Putamen (tissue), 1 donor: ENCODE results near the gene SPACDR.
A peak's percentile ranks its signal among the peaks of the same experiment; 100 is the strongest.

Experiments used
- DNase-seq: peaks from one replicate; pipeline ENCODE4 v3.0.0-alpha.2; 2016; ENCODE audit warnings: low spot score

Gene SPACDR

GRCh38 chr7:100434297-100435144 lies 29.5 kb downstream of the SPACDR start:
- DNase-seq: no peak

DNA sequence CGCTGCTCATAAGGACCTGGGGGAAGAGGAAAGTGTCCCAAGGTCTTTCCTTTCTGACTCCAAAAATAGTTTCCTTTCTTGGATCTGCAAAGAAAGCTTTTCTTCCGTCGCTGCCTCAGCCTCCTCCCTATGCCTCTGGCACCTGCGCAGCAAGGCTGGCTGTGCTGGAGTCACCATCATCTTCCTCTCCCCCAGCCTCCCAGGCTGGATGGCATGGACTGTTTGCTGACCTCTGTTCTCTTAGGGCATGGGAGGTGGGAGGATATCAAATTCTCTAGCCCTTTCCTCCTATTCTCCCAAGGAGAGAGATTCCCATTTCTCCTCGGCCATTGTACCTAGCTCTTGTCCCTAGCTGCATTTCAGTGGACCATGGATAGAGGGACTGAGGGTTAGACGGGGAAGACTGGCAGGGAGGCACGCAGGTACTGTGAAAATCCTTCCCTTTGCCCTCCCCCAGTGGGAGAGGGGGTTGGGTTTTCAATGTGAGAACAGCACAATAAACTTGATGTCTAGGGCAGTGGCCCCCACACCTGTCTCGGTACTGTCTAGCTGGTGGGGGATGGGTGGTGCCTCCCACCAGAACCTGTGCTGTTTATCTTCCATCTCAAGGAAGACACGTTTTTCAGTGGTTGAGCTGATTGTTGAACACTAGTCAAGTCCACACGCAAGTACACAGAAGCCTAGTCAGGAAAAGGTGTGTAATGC lies 30.3 kb downstream of the SPACDR start:
- no peak for DNase-seq

DNA sequence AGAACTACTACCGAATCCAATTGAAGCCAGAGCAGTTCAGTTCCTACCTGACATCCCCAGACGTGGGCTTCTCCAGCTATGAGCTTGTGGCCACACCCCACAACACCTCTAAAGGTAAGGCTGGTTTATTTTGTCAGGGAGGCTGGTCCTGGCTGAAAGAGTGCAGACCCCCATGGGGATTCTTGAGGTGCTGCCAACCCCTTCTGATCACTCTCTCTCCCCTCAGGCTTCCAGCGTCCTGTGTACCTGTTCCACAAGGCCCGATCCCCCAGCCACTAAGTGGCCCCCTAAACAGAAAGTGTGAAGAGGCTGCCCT lies 30.8 kb downstream of the SPACDR start:
- DNase-seq: no peak

GRCh38 chr7:100432621-100433275 lies 31.3 kb downstream of the SPACDR start:
- DNase-seq: no peak

- no peak for DNase-seq
These were observed 32.0 kb downstream of the SPACDR start for GRCh38 chr7:100432053-100432452.

DNA sequence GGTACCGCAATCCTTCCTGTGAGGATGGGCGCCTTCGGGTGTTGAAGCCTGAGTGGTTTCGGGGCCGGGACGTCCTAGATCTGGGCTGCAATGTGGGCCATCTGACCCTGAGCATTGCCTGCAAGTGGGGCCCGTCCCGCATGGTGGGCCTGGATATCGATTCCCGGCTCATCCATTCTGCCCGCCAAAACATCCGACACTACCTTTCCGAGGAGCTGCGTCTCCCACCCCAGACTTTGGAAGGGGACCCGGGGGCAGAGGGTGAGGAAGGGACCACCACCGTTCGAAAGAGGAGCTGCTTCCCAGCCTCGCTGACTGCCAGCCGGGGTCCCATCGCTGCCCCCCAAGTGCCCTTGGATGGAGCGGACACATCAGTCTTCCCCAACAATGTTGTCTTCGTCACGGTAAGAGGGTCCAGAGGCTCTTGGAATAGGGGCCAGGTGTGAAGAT lies 32.7 kb downstream of the SPACDR start:
- DNase-seq: no peak

GRCh38 chr7:100430493-100431285 lies 33.4 kb downstream of the SPACDR start:
- DNase-seq: no peak

DNA sequence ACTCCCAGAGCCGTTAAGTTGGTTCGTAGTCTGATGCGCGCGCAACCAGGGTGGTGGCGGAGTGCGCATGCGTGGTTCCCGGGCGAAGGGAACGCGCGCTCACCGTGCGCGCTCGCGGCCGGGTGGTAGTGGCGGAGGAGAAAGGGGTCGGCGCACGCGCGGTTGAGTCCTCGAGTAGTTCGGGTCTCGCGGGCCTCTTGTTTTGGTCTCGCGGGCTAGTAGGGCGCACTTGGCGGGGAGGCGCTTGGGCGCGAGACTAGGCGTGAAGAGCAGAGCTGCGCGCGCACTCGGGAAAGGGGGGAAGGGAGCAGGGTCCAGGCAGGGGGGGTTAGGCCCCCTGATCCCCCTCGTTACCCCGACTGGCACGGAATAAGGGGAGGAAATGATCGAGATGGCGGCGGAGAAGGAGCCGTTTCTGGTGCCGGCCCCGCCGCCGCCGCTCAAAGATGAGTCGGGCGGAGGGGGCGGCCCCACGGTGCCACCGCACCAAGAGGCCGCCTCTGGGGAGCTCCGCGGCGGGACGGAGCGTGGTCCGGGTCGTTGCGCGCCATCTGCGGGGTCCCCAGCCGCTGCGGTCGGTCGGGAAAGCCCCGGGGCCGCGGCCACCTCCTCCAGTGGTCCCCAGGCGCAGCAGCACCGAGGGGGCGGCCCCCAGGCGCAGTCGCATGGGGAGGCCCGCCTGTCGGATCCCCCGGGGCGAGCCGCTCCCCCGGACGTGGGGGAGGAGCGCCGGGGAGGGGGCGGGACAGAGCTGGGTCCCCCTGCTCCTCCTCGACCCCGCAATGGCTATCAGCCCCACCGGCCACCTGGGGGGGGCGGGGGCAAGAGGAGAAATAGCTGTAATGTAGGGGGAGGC lies 34.2 kb downstream of the SPACDR start, which contains the start of gene MEPCE:
TSS of gene MEPCE (plus strand) at position 195 of the 856 bp plus-strand sequence. CDS start at position 383, 188 bp downstream.
- DNase-seq: peak; percentile 94

- peak; percentile 99 for DNase-seq
These were observed 35.0 kb downstream of the SPACDR start for GRCh38 chr7:100428967-100429636.

DNA sequence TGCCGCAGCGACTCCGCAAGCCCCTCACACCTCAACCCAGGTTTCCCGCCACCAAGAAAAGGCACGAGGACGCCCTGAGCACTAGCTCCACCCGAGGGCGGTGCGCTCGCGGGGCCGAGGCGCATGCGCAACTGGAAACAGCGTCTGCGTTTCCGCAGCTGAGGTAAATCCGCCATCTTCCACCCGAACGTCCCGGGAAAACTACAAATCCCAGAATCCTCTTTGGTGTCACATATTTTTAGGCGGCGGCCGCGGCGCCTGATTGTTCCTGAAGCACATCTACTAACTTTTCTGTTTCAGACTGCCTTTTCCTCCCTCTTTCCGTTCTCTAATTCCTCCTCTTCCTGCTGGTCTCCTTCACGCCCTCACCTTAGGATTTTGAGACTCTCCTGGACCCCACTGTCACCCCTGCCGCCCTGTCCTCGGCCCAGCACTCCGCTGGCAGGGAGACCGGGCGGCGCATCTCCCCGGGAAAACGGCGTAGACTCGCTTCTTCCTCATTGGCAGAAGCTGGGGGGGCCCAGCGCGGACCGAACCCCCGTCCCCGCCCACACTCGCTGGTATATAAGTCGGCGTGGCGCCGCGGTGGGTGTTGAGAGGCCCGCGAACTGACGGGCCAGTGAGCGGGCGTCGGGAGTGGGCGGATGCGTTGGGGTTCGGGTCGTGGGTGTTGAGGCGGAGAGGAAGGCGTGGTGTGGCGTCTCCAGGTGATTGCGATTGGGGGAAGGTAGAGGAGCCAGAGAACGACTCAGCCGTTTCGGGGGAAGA lies 35.7 kb downstream of the SPACDR start, which contains the start of gene ZCWPW1:
TSS of gene ZCWPW1 (minus strand) at position 505 of the 768 bp plus-strand sequence. CDS start 8,054 bp downstream, outside the sequence.
- DNase-seq: peak; percentile 95

DNA sequence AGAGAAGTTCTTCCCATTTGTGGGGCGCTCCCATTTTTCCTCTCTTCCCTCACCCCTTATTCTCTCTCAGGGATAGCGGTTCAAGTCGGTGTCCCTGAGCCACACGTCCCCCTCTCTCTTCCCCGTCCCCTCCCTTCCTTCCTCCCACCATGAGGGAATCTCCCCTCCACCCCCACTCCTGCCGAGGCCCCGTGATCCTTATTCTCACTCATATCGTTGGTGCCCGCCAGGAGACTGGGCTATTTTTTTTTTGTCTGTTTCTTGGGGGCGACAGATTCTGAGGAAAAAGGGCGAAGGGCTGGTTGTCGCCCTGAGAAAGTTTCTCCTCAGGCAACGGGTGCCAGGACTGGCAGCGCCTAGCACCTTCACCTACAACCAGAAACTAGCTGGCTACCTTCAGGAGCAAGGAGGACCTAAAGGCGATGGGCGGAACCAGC lies 36.3 kb downstream of the SPACDR start:
- DNase-seq: no peak

DNA sequence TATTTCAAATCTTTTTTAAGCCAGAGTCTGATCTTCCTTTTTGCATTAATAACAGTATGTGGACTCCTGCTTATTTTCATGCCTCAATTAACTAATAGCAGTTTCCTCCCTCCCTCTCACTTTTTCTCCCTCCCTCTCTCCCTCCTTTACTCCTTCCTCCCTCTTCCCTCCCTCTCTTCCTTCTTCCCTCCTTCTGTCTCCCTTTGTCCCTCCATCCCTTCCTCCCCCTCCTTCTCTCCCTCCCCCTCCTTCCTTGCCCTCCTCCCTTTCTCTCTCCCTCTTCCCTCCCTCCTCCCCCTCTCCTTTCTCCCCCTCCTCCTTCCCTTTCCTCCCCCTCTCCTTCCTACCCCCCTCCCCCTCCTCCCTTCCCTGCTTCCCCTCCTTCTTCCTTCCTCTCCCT lies 37.5 kb downstream of the SPACDR start:
- no peak for DNase-seq

DNA sequence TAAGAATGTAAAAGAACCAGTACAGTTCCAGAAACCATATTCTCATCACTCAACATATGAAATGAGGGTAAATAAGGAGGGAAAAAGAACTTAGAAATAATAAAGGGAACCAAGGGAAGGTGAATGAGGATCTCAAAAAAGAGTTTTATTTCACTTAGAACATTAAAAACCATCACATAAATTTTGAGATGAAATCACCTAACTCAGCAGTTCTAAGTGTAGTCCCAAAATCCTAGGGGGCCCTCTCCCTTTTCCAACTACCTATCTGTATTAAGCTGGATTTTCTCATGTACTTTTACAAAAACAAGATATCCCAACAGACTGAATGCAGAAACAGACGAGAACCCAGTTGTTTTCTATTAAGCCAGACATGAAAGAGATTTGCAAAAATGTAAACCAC lies 38.7 kb downstream of the SPACDR start:
- DNase-seq: no peak

GRCh38 chr7:100423315-100423714 lies 40.7 kb downstream of the SPACDR start:
- no peak for DNase-seq

- DNase-seq: no peak
These were observed 44.3 kb downstream of the SPACDR start for GRCh38 chr7:100419660-100420226.

GRCh38 chr7:100418930-100419659 lies 45.0 kb downstream of the SPACDR start:
- no peak for DNase-seq

GRCh38 chr7:100415448-100415847 lies 48.6 kb downstream of the SPACDR start:
- DNase-seq: no peak

- no peak for DNase-seq
These were observed 50.2 kb downstream of the SPACDR start for GRCh38 chr7:100413889-100414288.
